Left ventricle myocardium superior (tissue), 1 donor: ENCODE measurements around the gene SBF1. TPM values are rescaled to one million over a fixed set of nuclear protein-coding genes. Genes with fewer than 3 reads are reported as not detected.

Experiments
- total RNA-seq: library from RNA; stranded (reverse); fragmentation: NEBNext Ultra II Directional; extraction: Animal tissue kit (Norgen Biotek cat#: 25700); gene quantifications from one replicate; pipeline ENCODE4 v1.2.1, GENCODE V29; 2021
- donor health status: DM: no; HTN: yes; CAD: no; lungs with severe emphysema.

SBF1 gene
- total RNA-seq, 1 donor from 2014 or later = 55.5 TPM

Other genes starting within 250 kb of the SBF1 start
- 18.4 TPM for gene TUBGCP6, start 230.0 kb downstream of the SBF1 start, total RNA-seq
- 12.7 TPM for gene HDAC10, start 223.8 kb downstream of the SBF1 start, total RNA-seq
- 15.8 TPM for gene MAPK12, start 213.4 kb downstream of the SBF1 start, total RNA-seq
- 9.1 TPM for gene MAPK11, start 204.7 kb downstream of the SBF1 start, total RNA-seq
- gene PLXNB2, start 167.4 kb downstream of the SBF1 start, total RNA-seq = 81.7 TPM
- gene DENND6B, start 148.0 kb downstream of the SBF1 start, total RNA-seq = 1.4 TPM
- 44.3 TPM for gene PPP6R2, start 131.7 kb downstream of the SBF1 start, total RNA-seq
- gene ADM2, start 6.5 kb upstream of the SBF1 start, total RNA-seq = not detected
- not detected for gene MIOX, start 11.8 kb upstream of the SBF1 start, total RNA-seq
- gene LMF2, start 32.7 kb upstream of the SBF1 start, total RNA-seq = 27.6 TPM
- 30.6 TPM for gene NCAPH2, start 33.2 kb upstream of the SBF1 start, total RNA-seq
- 1.3 TPM for gene SCO2, start 50.6 kb upstream of the SBF1 start, total RNA-seq
- gene TYMP, start 55.0 kb upstream of the SBF1 start, total RNA-seq = 12.7 TPM
- not detected for gene KLHDC7B, start 70.9 kb upstream of the SBF1 start, total RNA-seq
- not detected for gene SYCE3, start 87.9 kb upstream of the SBF1 start, total RNA-seq
- 458 TPM for gene CPT1B, start 103.4 kb upstream of the SBF1 start, total RNA-seq
- 42.7 TPM for gene CHKB, start 107.8 kb upstream of the SBF1 start, total RNA-seq
- gene MAPK8IP2, start 125.8 kb upstream of the SBF1 start, total RNA-seq = 0.57 TPM
- 22.2 TPM for gene ARSA, start 153.1 kb upstream of the SBF1 start, total RNA-seq
- gene SHANK3, start 197.8 kb upstream of the SBF1 start, total RNA-seq = 22.9 TPM